Suprapubic skin (tissue), 4 donors: ENCODE measurements around the gene CHI3L1.

Experiments
- POLR2A ChIP-seq, 2 donors: fragments of 450-650 bp; IDR thresholded peaks; one replicate each; pipeline ENCODE4 v1.6.1; 2017; ENCODE audit warnings: antibody characterized with exemption in 2 of 2, mild to moderate bottlenecking in 2 of 2, moderate library complexity in 2 of 2
- POLR2AphosphoS5 ChIP-seq, 3 donors: sonication (generic); formaldehyde crosslinking; IDR thresholded peaks; one replicate each; pipeline ENCODE4 v1.6.1; 2017; ENCODE audit warnings: antibody characterized with exemption in 3 of 3

DNA sequence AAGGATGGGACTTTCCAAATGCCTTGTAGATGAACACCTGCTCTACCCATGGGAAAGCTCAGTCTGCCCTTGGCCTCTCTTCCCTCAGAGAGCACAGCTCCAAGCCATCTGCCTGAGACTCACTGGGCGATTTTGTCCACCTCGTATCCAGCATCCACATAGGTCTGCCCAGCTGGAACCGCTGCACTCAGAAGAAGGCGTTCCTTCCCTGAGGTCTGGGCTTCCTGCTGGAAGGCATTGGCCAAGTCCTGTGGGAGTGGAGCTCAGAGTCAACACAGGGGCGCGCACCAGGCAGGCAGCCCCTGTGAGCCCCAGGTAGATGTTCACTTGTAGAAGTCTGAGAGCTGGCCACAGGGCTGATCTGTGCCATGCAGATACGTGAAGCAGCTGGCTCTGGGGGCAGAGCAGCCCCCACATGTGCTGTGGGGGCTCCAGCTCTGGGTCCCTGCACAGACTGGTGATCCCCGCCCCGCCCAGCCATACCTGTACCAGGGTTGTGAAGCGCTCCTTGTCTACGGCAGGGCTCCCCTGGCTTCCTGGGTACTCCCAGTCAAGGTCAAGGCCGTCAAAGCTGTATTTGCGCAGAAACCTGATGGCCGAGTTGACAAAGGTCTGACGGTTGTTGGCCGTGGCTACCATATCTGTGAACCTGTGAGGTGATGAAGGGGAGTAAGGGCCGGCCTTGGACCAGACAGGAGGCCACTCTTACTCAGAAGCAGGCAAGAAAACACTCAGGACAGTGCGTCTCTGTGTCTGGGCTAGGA, 36.7 kb upstream of the CHI3L1 start:
- TF ChIP-seq POLR2A (IDR thresholded peaks at IDR 0.05) (no peak), POLR2AphosphoS5 (IDR thresholded peaks at IDR 0.05) (no peak)
